Measurements from ENCODE around the gene CDH4.

DNA sequence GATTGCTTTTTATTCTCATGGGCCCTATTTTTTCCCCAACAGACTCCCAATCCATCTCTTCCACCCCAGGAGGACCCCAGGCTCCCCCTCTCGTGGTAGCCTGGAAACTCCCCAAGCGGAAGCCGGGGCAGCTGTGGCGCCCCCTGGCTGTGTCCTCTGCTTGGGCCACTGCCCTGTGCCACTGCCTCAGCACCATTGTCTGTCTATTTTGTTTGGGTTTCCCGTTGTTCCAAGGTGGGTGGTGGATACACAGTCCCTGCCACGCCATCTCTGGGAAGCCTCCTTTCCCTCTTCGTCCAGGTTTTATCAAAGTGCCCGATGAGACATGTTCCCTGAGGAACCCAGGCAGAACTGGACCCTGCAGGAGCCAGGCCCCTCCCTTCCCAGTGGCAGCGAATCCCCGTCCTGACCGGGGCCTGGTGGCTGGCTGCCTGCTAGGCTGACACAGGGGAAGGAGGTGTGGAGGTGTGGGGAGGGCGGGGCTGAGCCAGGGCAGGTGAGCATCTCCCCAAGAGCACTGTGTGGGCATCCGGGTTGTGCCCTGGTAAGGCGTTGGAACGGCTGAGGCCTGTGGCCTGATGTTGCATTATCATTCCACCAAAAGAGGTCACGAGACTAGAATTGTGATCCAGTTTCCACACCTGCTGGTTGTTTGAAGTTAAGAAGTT lies 228.2 kb downstream of the CDH4 start:
- TF ChIP-seq, protein P1, sequence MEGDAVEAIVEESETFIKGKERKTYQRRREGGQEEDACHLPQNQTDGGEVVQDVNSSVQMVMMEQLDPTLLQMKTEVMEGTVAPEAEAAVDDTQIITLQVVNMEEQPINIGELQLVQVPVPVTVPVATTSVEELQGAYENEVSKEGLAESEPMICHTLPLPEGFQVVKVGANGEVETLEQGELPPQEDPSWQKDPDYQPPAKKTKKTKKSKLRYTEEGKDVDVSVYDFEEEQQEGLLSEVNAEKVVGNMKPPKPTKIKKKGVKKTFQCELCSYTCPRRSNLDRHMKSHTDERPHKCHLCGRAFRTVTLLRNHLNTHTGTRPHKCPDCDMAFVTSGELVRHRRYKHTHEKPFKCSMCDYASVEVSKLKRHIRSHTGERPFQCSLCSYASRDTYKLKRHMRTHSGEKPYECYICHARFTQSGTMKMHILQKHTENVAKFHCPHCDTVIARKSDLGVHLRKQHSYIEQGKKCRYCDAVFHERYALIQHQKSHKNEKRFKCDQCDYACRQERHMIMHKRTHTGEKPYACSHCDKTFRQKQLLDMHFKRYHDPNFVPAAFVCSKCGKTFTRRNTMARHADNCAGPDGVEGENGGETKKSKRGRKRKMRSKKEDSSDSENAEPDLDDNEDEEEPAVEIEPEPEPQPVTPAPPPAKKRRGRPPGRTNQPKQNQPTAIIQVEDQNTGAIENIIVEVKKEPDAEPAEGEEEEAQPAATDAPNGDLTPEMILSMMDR (optimal IDR thresholded peaks at IDR 0.05 in 1 of 3, IDR thresholded peaks at IDR 0.05 in 1 of 3, conservative IDR thresholded peaks at IDR 0.05 in 1 of 3; ENCODE audit: extremely low read depth in 1 of 3, insufficient read depth in 2 of 3, low read length in 3 of 3), result peak in 2 of 3 experiments; percentile 24 to 33
- TF ChIP-seq EZH2 (IDR thresholded peaks at IDR 0.05; ENCODE audit: low read length), result no peak

Measured in keratinocyte (primary cell).